ENCODE data around the gene TDRD1.

The TDRD1 gene

GRCh38 chr10:114223066-114223465, 43.9 kb downstream of the TDRD1 start:
- Histone ChIP-seq H3K4me3 (IDR thresholded peaks at IDR 0.05; ENCODE audit: insufficient read depth, low read depth, low read length) (no peak overlapping the region), H3K4me1 (ENCODE audit: low read depth, poor library complexity, severe bottlenecking) (peaks cover 15% of the 10 kb centered on the region), H2AFZ (ENCODE audit: low read depth) (no peak overlapping the region), H3K79me2 (ENCODE audit: insufficient read depth, low read depth) (no peaks in the 10 kb centered on the region), H3K27ac (no peak overlapping the region), H3K9ac (no peak overlapping the region), H3K27me3 (ENCODE audit: insufficient read depth, low read depth) (no peaks in the 10 kb centered on the region), H3K4me2 (no peak overlapping the region), H4K20me1 (ENCODE audit: insufficient read depth) (no peaks in the 10 kb centered on the region), H3K36me3 (ENCODE audit: insufficient read depth) (no peaks in the 10 kb centered on the region)
- no peak for TF ChIP-seq CTCF (conservative IDR thresholded peaks at IDR 0.05; ENCODE audit: low read depth, low read length)

- H3K79me2 ChIP-seq (ENCODE audit: insufficient read depth, low read depth): no peaks in the 10 kb centered on the region
- no peak overlapping the region for H3K4me2 ChIP-seq
- no peak overlapping the region for H2AFZ ChIP-seq (ENCODE audit: low read depth)
- H3K36me3 ChIP-seq (ENCODE audit: insufficient read depth): no peaks in the 10 kb centered on the region
- H3K4me1 ChIP-seq (ENCODE audit: low read depth, poor library complexity, severe bottlenecking): no peaks in the 10 kb centered on the region
- no peaks in the 10 kb centered on the region for H3K27me3 ChIP-seq (ENCODE audit: insufficient read depth, low read depth)
- no peak overlapping the region for H3K9ac ChIP-seq
- no peak overlapping the region for H3K27ac ChIP-seq
- no peak overlapping the region for H3K4me3 ChIP-seq (IDR thresholded peaks at IDR 0.05; ENCODE audit: insufficient read depth, low read depth, low read length)
- no peaks in the 10 kb centered on the region for H4K20me1 ChIP-seq (ENCODE audit: insufficient read depth)
- no peak for TF ChIP-seq CTCF (conservative IDR thresholded peaks at IDR 0.05; ENCODE audit: low read depth, low read length)
These were observed 49.0 kb downstream of the TDRD1 start for GRCh38 chr10:114228156-114228555.

- no peak overlapping the region for H3K4me2 ChIP-seq
- H3K4me3 ChIP-seq (IDR thresholded peaks at IDR 0.05; ENCODE audit: insufficient read depth, low read depth, low read length): no peak overlapping the region
- no peaks in the 10 kb centered on the region for H3K79me2 ChIP-seq (ENCODE audit: insufficient read depth, low read depth)
- TF ChIP-seq CTCF (conservative IDR thresholded peaks at IDR 0.05; ENCODE audit: low read depth, low read length): no peak
- H3K4me1 ChIP-seq (ENCODE audit: low read depth, poor library complexity, severe bottlenecking): no peaks in the 10 kb centered on the region
- H3K9ac ChIP-seq: no peak overlapping the region
- no peaks in the 10 kb centered on the region for H4K20me1 ChIP-seq (ENCODE audit: insufficient read depth)
- no peak overlapping the region for H2AFZ ChIP-seq (ENCODE audit: low read depth)
- H3K36me3 ChIP-seq (ENCODE audit: insufficient read depth): no peaks in the 10 kb centered on the region
- no peak overlapping the region for H3K27ac ChIP-seq
- H3K27me3 ChIP-seq (ENCODE audit: insufficient read depth, low read depth): no peaks in the 10 kb centered on the region
These were observed 53.5 kb downstream of the TDRD1 start for GRCh38 chr10:114232561-114233176.

GRCh38 chr10:114233482-114233881, 54.3 kb downstream of the TDRD1 start:
- Histone ChIP-seq H3K4me2 (no peak overlapping the region), H3K27me3 (ENCODE audit: insufficient read depth, low read depth) (no peaks in the 10 kb centered on the region), H2AFZ (ENCODE audit: low read depth) (no peak overlapping the region), H3K4me3 (IDR thresholded peaks at IDR 0.05; ENCODE audit: insufficient read depth, low read depth, low read length) (no peak overlapping the region), H3K36me3 (ENCODE audit: insufficient read depth) (no peaks in the 10 kb centered on the region), H3K79me2 (ENCODE audit: insufficient read depth, low read depth) (no peaks in the 10 kb centered on the region), H3K27ac (no peak overlapping the region), H3K4me1 (ENCODE audit: low read depth, poor library complexity, severe bottlenecking) (no peaks in the 10 kb centered on the region), H3K9ac (no peak overlapping the region), H4K20me1 (ENCODE audit: insufficient read depth) (no peaks in the 10 kb centered on the region)
- no peak for TF ChIP-seq CTCF (conservative IDR thresholded peaks at IDR 0.05; ENCODE audit: low read depth, low read length)
